Endothelial cell of umbilical vein (primary cell): ENCODE data around the gene ASRGL1. TPM values are rescaled to one million over a fixed set of nuclear protein-coding genes. Genes with fewer than 3 reads are reported as not detected.

Source experiments
- BruUV-seq: library from RNA; stranded (reverse); fragments of 400-500 nt; replicated peaks from 2 replicates; lab custom pipeline; 2021; lab: Mats Ljungman, UMichigan
- CTCF ChIA-PET: fragments of 300-600, 350-600 bp; sonication (Branson Sonifier 250); formaldehyde crosslinking; loops from one replicate; lab custom pipeline; 2021; ENCODE audit warnings: antibody characterized with exemption, inconsistent platforms; lab: Charles Lee
- POLR2A ChIA-PET: fragments of 300-600, 350-600 bp; sonication (Branson Sonifier 250); formaldehyde crosslinking; loops from one replicate; lab custom pipeline; 2021; ENCODE audit warnings: antibody characterized with exemption, inconsistent platforms; lab: Charles Lee
- DNase-seq: peaks from one replicate; pipeline ENCODE4 v3.0.0-alpha.2; 2011; ENCODE audit warnings: low read depth, low spot score
- FAIRE-seq: peaks from 2 replicates; lab custom pipeline; 2011; peaks lifted over from hg19 to GRCh38; lab: Jason Lieb, UNC
- H2AFZ ChIP-seq: 2 replicates; pipeline ENCODE4 v1.6.0; 2012; ENCODE audit warnings: low read depth, low read length, control low read depth, inconsistent platforms
- H3K27ac ChIP-seq: 2 replicates; pipeline ENCODE4 v1.5.1; 2011; ENCODE audit warnings: low read depth, mild to moderate bottlenecking, control low read depth, low read length, moderate library complexity; ENCODE audit not compliant: insufficient read depth
- H3K27me3 ChIP-seq, 2 experiments: 2 replicates each; pipeline versions ENCODE4 v1.6.0 to v1.6.1; 2011; ENCODE audit warnings: low read length in 2 of 2, mixed read lengths in 1 of 2; ENCODE audit not compliant: control insufficient read depth in 2 of 2, insufficient read depth in 2 of 2
- H3K36me3 ChIP-seq, 2 experiments: 2 replicates in 1 of 2; 3 replicates in 1 of 2; pipeline ENCODE4 v1.5.1; 2011; ENCODE audit warnings: low read length in 2 of 2, mild to moderate bottlenecking in 1 of 2, moderate library complexity in 1 of 2; ENCODE audit not compliant: control insufficient read depth in 2 of 2, insufficient read depth in 2 of 2; ENCODE audit errors: extremely low read depth in 1 of 2
- H3K4me1 ChIP-seq: 3 replicates; pipeline ENCODE4 v1.5.1; 2011; ENCODE audit warnings: mild to moderate bottlenecking, low read length; ENCODE audit not compliant: control insufficient read depth, insufficient read depth; ENCODE audit errors: extremely low read depth
- H3K4me2 ChIP-seq: 2 replicates; pipeline ENCODE4 v1.6.1; 2011; ENCODE audit warnings: low read length, control low read depth, mixed read lengths; ENCODE audit not compliant: insufficient read depth
- H3K4me3 ChIP-seq, 3 experiments: fragments of 200-600 bp in 1 of 3; sonication (generic), shearing (Covaris generic) in 1 of 3; replicated peaks in 1 of 3; 2 replicates each; pipeline ENCODE4 v1.5.1; 2011 to 2016; ENCODE audit warnings: control low read depth in 3 of 3, low read length in 3 of 3, mild to moderate bottlenecking in 2 of 3, inconsistent platforms in 1 of 3, low read depth in 1 of 3, moderate library complexity in 1 of 3; ENCODE audit not compliant: insufficient read depth in 1 of 3
- H3K79me2 ChIP-seq: 2 replicates; pipeline ENCODE4 v1.6.0; 2012; ENCODE audit warnings: low read length, inconsistent platforms; ENCODE audit not compliant: control insufficient read depth, insufficient read depth
- H3K9ac ChIP-seq: replicated peaks from 2 replicates; pipeline ENCODE3; 2011; ENCODE audit warnings: low read length, control low read depth; ENCODE audit not compliant: insufficient read depth; ENCODE audit errors: extremely low read depth
- H3K9me1 ChIP-seq: replicated peaks from 3 replicates; pipeline ENCODE4 v1.6.0; 2011; ENCODE audit warnings: mild to moderate bottlenecking, low read length; ENCODE audit not compliant: control insufficient read depth, insufficient read depth; ENCODE audit errors: extremely low read depth
- H3K9me3 ChIP-seq: replicated peaks from 2 replicates; pipeline ENCODE4 v1.5.1; 2012; ENCODE audit warnings: low read length, inconsistent platforms; ENCODE audit not compliant: control insufficient read depth, insufficient read depth
- H4K20me1 ChIP-seq: replicated peaks from 2 replicates; pipeline ENCODE3; 2011; ENCODE audit warnings: mild to moderate bottlenecking, low read length; ENCODE audit not compliant: control insufficient read depth, insufficient read depth; ENCODE audit errors: extremely low read depth
- EZH2 ChIP-seq: IDR thresholded peaks from 2 replicates; pipeline ENCODE4 v1.6.1; 2012; ENCODE audit warnings: borderline replicate concordance, low read depth, mild to moderate bottlenecking, moderate library complexity, low read length, inconsistent platforms; ENCODE audit not compliant: severe bottlenecking
- FOS ChIP-seq: IDR thresholded peaks from 2 replicates; pipeline ENCODE4 v1.6.1; 2011; ENCODE audit warnings: mild to moderate bottlenecking, low read length, moderate library complexity, borderline replicate concordance; ENCODE audit not compliant: insufficient read depth
- GATA2 ChIP-seq: IDR thresholded peaks from 2 replicates; pipeline ENCODE4 v1.7.0; 2011; ENCODE audit warnings: low read depth, mild to moderate bottlenecking, moderate library complexity, mixed read lengths, low read length; ENCODE audit not compliant: insufficient read length, insufficient read depth
- JUN ChIP-seq: IDR thresholded peaks from 2 replicates; pipeline ENCODE4 v1.6.1; 2011; ENCODE audit warnings: borderline replicate concordance, low read depth; ENCODE audit not compliant: insufficient read length, insufficient read depth
- MYC ChIP-seq: IDR thresholded peaks from one replicate; pipeline ENCODE4 v1.6.1; 2011; ENCODE audit warnings: mild to moderate bottlenecking, low read depth, low read length
- POLR2A ChIP-seq: IDR thresholded peaks from 2 replicates; pipeline ENCODE4 v1.6.1; 2012; ENCODE audit warnings: low read depth, mild to moderate bottlenecking, control low read depth, low read length
- POLR2AphosphoS5 ChIP-seq: IDR thresholded peaks from 2 replicates; pipeline ENCODE4 v1.6.1; 2012; ENCODE audit warnings: low read depth, mild to moderate bottlenecking, control low read depth, low read length, moderate library complexity; ENCODE audit not compliant: insufficient read depth
- dilution Hi-C: fragments of 300-500 bp; cut with MboI; formaldehyde crosslinking; loops from one replicate; pipeline ENCODE4 v1.15.0; 2019; ENCODE audit warnings: low sequenced_read_pairs; ENCODE audit not compliant: extremely low pct_ligation_motif_present
- intact Hi-C: fragments of 100-400 bp; cut with micrococcal nuclease; formaldehyde crosslinking; loops from one replicate; pipeline ENCODE4 v1.10.0; 2022
- polyA plus RNA-seq, 4 experiments: library from polyadenylated mRNA; depleted of rRNA in 3 of 4; stranded (reverse) in 3 of 4; unstranded in 1 of 4; fragments of >200 nt; gene quantifications; 2 replicates each; pipeline versions ENCODE4 v1.2.1 to v1.2.3, GENCODE V29; 2011 to 2012; ENCODE audit warnings: missing spikeins in 1 of 4
- total RNA-seq: library from RNA; stranded (reverse); gene quantifications from 2 replicates; pipeline ENCODE4 v1.2.3, GENCODE V29; 2021
- TF ChIP-seq, protein P1 (sequence below): IDR thresholded peaks from 2 replicates; pipeline ENCODE4 v1.6.1; 2011; ENCODE audit not compliant: insufficient read depth, insufficient read length
- TF ChIP-seq, protein P2 (sequence below), 2 donors: IDR thresholded peaks; 1 replicate in 1 of 2; 2 replicates in 1 of 2; pipeline ENCODE4 v1.5.1; 2011; ENCODE audit warnings: low read length in 2 of 2, mild to moderate bottlenecking in 2 of 2, moderate library complexity in 2 of 2, control low read depth in 1 of 2, inconsistent platforms in 1 of 2, low read depth in 1 of 2; ENCODE audit not compliant: insufficient read depth in 1 of 2; ENCODE audit errors: extremely low read depth in 1 of 2

Gene ASRGL1
- total and polyA plus RNA-seq, 2 donors (not counting 3 experiments of a cell fraction or from before 2014, with no cell fraction given), result 33.1 to 36.0 TPM

DNA sequence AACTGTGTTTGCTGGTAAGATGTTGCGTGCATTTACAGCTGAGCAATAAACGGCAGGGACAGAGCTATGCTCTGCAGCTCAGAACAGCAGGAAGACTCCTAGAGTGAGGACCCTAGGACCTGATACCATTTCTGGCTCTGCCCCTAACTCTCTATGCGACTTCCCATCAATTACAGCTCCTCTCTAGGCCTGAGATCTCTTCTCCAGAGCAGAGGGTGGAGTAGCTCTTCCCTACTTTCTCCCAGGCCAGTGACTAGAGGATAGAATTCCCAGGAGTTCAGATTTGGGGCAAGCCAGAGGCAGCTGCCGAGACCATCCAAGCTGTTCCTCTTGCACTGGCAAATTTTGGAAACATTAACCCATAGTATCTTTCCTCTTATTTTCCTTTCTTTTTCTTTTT, 68.8 kb downstream of the ASRGL1 start:
- Histone ChIP-seq H3K27me3 (no peaks in the 10 kb centered on the region), H3K4me2 (no peak overlapping the region), H3K9me1 (no peaks in the 10 kb centered on the region), H3K4me1 (no peaks in the 10 kb centered on the region), H3K79me2 (no peaks in the 10 kb centered on the region), H3K9ac (no peak overlapping the region), H3K27ac (no peak overlapping the region), H3K9me3 (no peaks in the 10 kb centered on the region), H4K20me1 (no peaks in the 10 kb centered on the region), H3K36me3 (no peaks in the 10 kb centered on the region), H3K4me3 (no peak overlapping the region), H2AFZ (no peak overlapping the region)
- dilution Hi-C loops, result no loop called here
- ChIA-PET POLR2A (no interaction called here), CTCF (interaction anchor here (1.0 to 2.5 kb wide), 4 partner anchors 11 to 137 kb away, joined by 4 to 9 read pairs (median 6); no protein-coding TSS in a partner anchor)
- DNase-seq, result no peak
- no TSS peak for BruUV-seq
- intact Hi-C loops, result no loop called here
- FAIRE-seq, result no peak
- TF ChIP-seq, protein P1, sequence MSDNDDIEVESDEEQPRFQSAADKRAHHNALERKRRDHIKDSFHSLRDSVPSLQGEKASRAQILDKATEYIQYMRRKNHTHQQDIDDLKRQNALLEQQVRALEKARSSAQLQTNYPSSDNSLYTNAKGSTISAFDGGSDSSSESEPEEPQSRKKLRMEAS, result no peak
- TF ChIP-seq POLR2A (no peak), JUN (no peak), FOS (no peak), POLR2AphosphoS5 (no peak), GATA2 (no peak), EZH2 (no peak), MYC (no peak)
- TF ChIP-seq, protein P2, sequence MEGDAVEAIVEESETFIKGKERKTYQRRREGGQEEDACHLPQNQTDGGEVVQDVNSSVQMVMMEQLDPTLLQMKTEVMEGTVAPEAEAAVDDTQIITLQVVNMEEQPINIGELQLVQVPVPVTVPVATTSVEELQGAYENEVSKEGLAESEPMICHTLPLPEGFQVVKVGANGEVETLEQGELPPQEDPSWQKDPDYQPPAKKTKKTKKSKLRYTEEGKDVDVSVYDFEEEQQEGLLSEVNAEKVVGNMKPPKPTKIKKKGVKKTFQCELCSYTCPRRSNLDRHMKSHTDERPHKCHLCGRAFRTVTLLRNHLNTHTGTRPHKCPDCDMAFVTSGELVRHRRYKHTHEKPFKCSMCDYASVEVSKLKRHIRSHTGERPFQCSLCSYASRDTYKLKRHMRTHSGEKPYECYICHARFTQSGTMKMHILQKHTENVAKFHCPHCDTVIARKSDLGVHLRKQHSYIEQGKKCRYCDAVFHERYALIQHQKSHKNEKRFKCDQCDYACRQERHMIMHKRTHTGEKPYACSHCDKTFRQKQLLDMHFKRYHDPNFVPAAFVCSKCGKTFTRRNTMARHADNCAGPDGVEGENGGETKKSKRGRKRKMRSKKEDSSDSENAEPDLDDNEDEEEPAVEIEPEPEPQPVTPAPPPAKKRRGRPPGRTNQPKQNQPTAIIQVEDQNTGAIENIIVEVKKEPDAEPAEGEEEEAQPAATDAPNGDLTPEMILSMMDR (IDR thresholded peaks at IDR 0.05; ENCODE audit: extremely low read depth in 1 of 2, insufficient read depth in 1 of 2, low read depth in 1 of 2, low read length in 2 of 2), result no peak
